ENCODE data around the gene CNPY3. TPM values are rescaled to one million over a fixed set of nuclear protein-coding genes. Genes with fewer than 3 reads are reported as not detected.

Gene CNPY3
- total and polyA plus RNA-seq, 10 of the 15 experiments (the other 5 are each of a cell fraction or from before 2014, with no cell fraction given): 7.2 to 102 (median 73.6) TPM

GRCh38 chr6:42984001-42984923 is 55.0 kb downstream of the CNPY3 start, which contains the start of gene PPP2R5D (continued):
- TF ChIP-seq NRF1 (conservative IDR thresholded peaks at IDR 0.05; ENCODE audit: low read depth, low read length): peak; percentile 51
- TF ChIP-seq ZBTB33 (IDR thresholded peaks at IDR 0.05): no peak
- TF ChIP-seq TBL1XR1 (IDR thresholded peaks at IDR 0.05; ENCODE audit: low read depth, low read length): no peak
- TF ChIP-seq, protein P1, sequence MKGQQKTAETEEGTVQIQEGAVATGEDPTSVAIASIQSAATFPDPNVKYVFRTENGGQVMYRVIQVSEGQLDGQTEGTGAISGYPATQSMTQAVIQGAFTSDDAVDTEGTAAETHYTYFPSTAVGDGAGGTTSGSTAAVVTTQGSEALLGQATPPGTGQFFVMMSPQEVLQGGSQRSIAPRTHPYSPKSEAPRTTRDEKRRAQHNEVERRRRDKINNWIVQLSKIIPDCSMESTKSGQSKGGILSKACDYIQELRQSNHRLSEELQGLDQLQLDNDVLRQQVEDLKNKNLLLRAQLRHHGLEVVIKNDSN (IDR thresholded peaks at IDR 0.05; ENCODE audit: borderline replicate concordance, extremely low read length, insufficient read depth, low read depth, low read length): no peak
- no peak for TF ChIP-seq SREBF1 (IDR thresholded peaks at IDR 0.05; ENCODE audit: low read length)
- TF ChIP-seq MTA2 (IDR thresholded peaks at IDR 0.05; ENCODE audit: low read depth): no peak
- TF ChIP-seq, protein P2, sequence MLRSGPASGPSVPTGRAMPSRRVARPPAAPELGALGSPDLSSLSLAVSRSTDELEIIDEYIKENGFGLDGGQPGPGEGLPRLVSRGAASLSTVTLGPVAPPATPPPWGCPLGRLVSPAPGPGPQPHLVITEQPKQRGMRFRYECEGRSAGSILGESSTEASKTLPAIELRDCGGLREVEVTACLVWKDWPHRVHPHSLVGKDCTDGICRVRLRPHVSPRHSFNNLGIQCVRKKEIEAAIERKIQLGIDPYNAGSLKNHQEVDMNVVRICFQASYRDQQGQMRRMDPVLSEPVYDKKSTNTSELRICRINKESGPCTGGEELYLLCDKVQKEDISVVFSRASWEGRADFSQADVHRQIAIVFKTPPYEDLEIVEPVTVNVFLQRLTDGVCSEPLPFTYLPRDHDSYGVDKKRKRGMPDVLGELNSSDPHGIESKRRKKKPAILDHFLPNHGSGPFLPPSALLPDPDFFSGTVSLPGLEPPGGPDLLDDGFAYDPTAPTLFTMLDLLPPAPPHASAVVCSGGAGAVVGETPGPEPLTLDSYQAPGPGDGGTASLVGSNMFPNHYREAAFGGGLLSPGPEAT (IDR thresholded peaks at IDR 0.05; ENCODE audit: low read depth): 0 out of 2 replicates have a peak, but pooled peaks have one; percentile 41
- no peak for TF ChIP-seq SUPT20H (IDR thresholded peaks at IDR 0.05; ENCODE audit: borderline replicate concordance, control insufficient read depth, low read depth, low read length)
- no peak for TF ChIP-seq ZNF24 (IDR thresholded peaks at IDR 0.05)
- no peak for TF ChIP-seq MEF2B (IDR thresholded peaks at IDR 0.05; ENCODE audit: partially characterized antibody, poor library complexity, severe bottlenecking)
- TF ChIP-seq SMC3 (IDR thresholded peaks at IDR 0.05; ENCODE audit: borderline replicate concordance, low read length): no peak
- 0 out of 2 replicates have a peak, but pooled peaks have one; percentile 37 for TF ChIP-seq HDGF (IDR thresholded peaks at IDR 0.05)
- no peak for TF ChIP-seq NR2C1 (IDR thresholded peaks at IDR 0.05)
- peak in 1 of 2 experiments; percentile 80; a peak in 1 of 4 replicates for TF ChIP-seq CEBPB (IDR thresholded peaks at IDR 0.05; ENCODE audit: borderline replicate concordance in 1 of 2, low read depth in 2 of 2, low read length in 2 of 2)
- TF ChIP-seq TCF3 (IDR thresholded peaks at IDR 0.05; ENCODE audit: borderline replicate concordance, insufficient read depth, low read depth, low read length): no peak
- no peak for TF ChIP-seq PAX8 (IDR thresholded peaks at IDR 0.05)
- TF ChIP-seq CHD4 (IDR thresholded peaks at IDR 0.05): no peak
- TF ChIP-seq, protein P3, sequence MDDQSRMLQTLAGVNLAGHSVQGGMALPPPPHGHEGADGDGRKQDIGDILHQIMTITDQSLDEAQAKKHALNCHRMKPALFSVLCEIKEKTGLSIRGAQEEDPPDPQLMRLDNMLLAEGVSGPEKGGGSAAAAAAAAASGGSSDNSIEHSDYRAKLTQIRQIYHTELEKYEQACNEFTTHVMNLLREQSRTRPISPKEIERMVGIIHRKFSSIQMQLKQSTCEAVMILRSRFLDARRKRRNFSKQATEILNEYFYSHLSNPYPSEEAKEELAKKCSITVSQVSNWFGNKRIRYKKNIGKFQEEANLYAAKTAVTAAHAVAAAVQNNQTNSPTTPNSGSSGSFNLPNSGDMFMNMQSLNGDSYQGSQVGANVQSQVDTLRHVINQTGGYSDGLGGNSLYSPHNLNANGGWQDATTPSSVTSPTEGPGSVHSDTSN (IDR thresholded peaks at IDR 0.05; ENCODE audit: insufficient replicate concordance, low read depth, low read length): no peak
- TF ChIP-seq PRDM15 (CRISPR knock-in tag; IDR thresholded peaks at IDR 0.05): no peak

Measured in GM12878 (cell line).